ENCODE data around the gene CDYL2. TPM values are rescaled to one million over a fixed set of nuclear protein-coding genes. Genes with fewer than 3 reads are reported as not detected.
"Not testable (repeated sequence)": the region's sequence is repeated elsewhere in the genome, so short reads cannot be mapped to it uniquely, and the experiment has no call there.

The CDYL2 gene
- total RNA-seq, 1 donor from 2014 or later: 3.0 TPM

GRCh38 chr16:80739523-80739922 lies 64.9 kb downstream of the CDYL2 start:
- TF ChIP-seq, protein P1, sequence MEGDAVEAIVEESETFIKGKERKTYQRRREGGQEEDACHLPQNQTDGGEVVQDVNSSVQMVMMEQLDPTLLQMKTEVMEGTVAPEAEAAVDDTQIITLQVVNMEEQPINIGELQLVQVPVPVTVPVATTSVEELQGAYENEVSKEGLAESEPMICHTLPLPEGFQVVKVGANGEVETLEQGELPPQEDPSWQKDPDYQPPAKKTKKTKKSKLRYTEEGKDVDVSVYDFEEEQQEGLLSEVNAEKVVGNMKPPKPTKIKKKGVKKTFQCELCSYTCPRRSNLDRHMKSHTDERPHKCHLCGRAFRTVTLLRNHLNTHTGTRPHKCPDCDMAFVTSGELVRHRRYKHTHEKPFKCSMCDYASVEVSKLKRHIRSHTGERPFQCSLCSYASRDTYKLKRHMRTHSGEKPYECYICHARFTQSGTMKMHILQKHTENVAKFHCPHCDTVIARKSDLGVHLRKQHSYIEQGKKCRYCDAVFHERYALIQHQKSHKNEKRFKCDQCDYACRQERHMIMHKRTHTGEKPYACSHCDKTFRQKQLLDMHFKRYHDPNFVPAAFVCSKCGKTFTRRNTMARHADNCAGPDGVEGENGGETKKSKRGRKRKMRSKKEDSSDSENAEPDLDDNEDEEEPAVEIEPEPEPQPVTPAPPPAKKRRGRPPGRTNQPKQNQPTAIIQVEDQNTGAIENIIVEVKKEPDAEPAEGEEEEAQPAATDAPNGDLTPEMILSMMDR (IDR thresholded peaks at IDR 0.05; ENCODE audit: unreplicated experiment): no peak

GRCh38 chr16:80738521-80738920 lies 65.9 kb downstream of the CDYL2 start:
- H3K4me3 Mint-ChIP-seq: no peak overlapping the region
- TF ChIP-seq, protein P1 (IDR thresholded peaks at IDR 0.05; ENCODE audit: unreplicated experiment): no peak
- peaks cover 3% of the 10 kb centered on the region for H3K27me3 Mint-ChIP-seq (ENCODE audit: low read depth)
- no peak overlapping the region for H3K27ac Mint-ChIP-seq
- peaks cover 19% of the 10 kb centered on the region for H3K9me3 Mint-ChIP-seq
- H3K4me1 Mint-ChIP-seq: no peaks in the 10 kb centered on the region
- no peak for DNase-seq (ENCODE audit: low spot score in 2 of 2, unreplicated experiment in 2 of 2)
- H3K36me3 Mint-ChIP-seq: no peaks in the 10 kb centered on the region

More at GRCh38 chr16:80739523-80739922, 64.9 kb downstream of the CDYL2 start:
- no peak overlapping the region for H3K4me3 Mint-ChIP-seq
- peaks cover 15% of the 10 kb centered on the region for H3K9me3 Mint-ChIP-seq
- no peak for DNase-seq (ENCODE audit: low spot score in 2 of 2, unreplicated experiment in 2 of 2)
- H3K36me3 Mint-ChIP-seq: no peaks in the 10 kb centered on the region
- no peaks in the 10 kb centered on the region for H3K4me1 Mint-ChIP-seq
- H3K27me3 Mint-ChIP-seq (ENCODE audit: low read depth): peaks cover 3% of the 10 kb centered on the region
- no peak overlapping the region for H3K27ac Mint-ChIP-seq

GRCh38 chr16:80735846-80736245 lies 68.6 kb downstream of the CDYL2 start:
- Mint-ChIP-seq H3K27me3 (ENCODE audit: low read depth) (peaks cover 5% of the 10 kb centered on the region), H3K4me3 (no peak overlapping the region), H3K4me1 (no peaks in the 10 kb centered on the region), H3K9me3 (peaks cover 42% of the 10 kb centered on the region), H3K36me3 (no peaks in the 10 kb centered on the region), H3K27ac (no peak overlapping the region)
- TF ChIP-seq, protein P1 (IDR thresholded peaks at IDR 0.05; ENCODE audit: unreplicated experiment): no peak
- DNase-seq (ENCODE audit: low spot score in 2 of 2, unreplicated experiment in 2 of 2): no peak

DNA sequence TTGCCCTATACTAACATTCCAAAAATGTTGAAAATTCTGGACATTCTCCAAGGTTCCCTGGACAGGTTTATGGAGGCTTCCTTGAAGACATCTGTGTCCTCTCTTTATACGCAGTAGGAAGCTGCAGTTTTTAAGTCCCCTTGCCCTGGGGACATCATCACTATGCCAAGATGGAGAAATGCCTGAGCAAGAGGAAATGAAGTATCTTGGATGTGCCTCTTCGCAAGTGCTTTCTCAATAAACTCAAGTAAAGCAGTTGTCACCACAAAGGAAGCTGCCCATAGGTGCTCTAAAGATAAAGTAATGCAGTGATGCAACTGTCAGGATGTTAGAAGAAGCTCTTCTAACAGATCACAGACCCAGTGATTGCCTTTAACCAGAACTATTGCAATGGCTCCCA lies 71.0 kb downstream of the CDYL2 start:
- Mint-ChIP-seq H3K27me3 (ENCODE audit: low read depth) (peaks cover 5% of the 10 kb centered on the region), H3K4me1 (no peaks in the 10 kb centered on the region), H3K9me3 (peaks cover 30% of the 10 kb centered on the region), H3K36me3 (no peaks in the 10 kb centered on the region), H3K4me3 (no peak overlapping the region), H3K27ac (no peak overlapping the region)
- no peak for DNase-seq (ENCODE audit: low spot score in 2 of 2, unreplicated experiment in 2 of 2)
- TF ChIP-seq, protein P1 (IDR thresholded peaks at IDR 0.05; ENCODE audit: unreplicated experiment): no peak

DNA sequence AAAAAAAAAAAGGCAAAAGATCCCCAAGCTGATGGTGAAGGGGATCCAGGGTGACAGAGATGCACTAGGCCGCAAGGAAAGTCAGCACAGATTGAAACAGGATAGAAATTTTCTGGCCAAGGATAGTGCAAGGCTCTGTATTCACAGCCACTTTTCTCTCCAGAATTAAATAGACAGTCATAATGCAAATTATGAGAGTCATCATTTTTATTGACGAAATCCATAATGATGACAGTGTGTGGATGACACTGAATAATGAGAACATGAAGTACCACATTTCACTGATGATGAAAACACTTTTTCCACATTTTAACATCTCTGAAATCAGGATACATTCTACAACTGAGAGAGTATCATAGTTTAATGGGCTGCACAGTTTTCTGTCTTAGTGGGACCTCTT lies 72.5 kb downstream of the CDYL2 start:
- DNase-seq (ENCODE audit: low spot score in 2 of 2, unreplicated experiment in 2 of 2): no peak
- Mint-ChIP-seq H3K4me3 (no peak overlapping the region), H3K9me3 (peaks cover 30% of the 10 kb centered on the region), H3K27me3 (ENCODE audit: low read depth) (peaks cover 5% of the 10 kb centered on the region), H3K27ac (no peak overlapping the region), H3K36me3 (no peaks in the 10 kb centered on the region), H3K4me1 (no peaks in the 10 kb centered on the region)
- TF ChIP-seq, protein P1 (IDR thresholded peaks at IDR 0.05; ENCODE audit: unreplicated experiment): no peak

- H3K4me1 Mint-ChIP-seq; H3K36me3 Mint-ChIP-seq; H3K27me3 Mint-ChIP-seq (ENCODE audit: low read depth); H3K27ac Mint-ChIP-seq; H3K4me3 Mint-ChIP-seq; DNase-seq (ENCODE audit: low spot score in 2 of 2, unreplicated experiment in 2 of 2): not testable (repeated sequence)
- peaks cover 40% of the 10 kb centered on the region for H3K9me3 Mint-ChIP-seq
Measured at GRCh38 chr16:80727066-80727763, 77.2 kb downstream of the CDYL2 start.
